WI38 (cell line): ENCODE measurements around the gene SOD2.

ENCODE experiments used
- H3K4me3 ChIP-seq: 2 replicates; pipeline ENCODE4 v1.5.1; 2011; ENCODE audit warnings: low read depth, mild to moderate bottlenecking, control low read depth, low read length
- TF ChIP-seq, protein P1 (sequence below): IDR thresholded peaks from 2 replicates; pipeline ENCODE4 v1.5.1; 2012; ENCODE audit warnings: low read depth, mild to moderate bottlenecking, control low read depth, low read length

The SOD2 gene

DNA sequence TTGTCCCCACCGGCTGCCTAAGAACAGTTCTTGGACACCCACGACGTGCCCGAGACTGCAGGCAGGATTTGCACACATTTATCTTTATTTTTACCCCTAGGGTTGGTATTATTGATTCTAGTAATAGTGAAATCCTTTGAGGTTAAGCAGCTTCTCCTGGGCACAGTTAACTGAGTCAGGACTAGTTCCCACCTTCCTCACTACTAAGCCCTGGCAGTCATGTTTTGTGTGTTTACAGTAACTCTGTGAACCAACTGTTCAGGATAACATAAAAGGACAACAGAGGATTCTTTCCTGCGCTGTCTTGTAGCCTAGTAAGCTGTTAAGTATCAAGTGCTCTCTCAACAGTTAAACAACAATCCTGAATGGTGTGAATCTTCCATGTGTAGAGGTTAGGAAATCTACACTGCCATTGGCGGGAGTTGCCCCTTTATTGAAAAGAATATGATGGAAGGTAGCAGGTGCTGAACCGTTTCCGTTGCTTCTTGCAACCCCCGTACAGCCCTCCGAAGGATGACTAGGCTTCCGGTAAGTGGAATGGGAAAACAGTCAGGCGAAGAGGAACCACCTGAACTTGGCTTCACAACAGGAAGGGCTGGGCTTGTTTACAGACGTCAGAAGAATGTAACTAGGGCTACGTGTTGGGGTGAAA lies 979 bp upstream of the SOD2 start:
- H3K4me3 ChIP-seq: peak overlapping the region; percentile 66
- TF ChIP-seq, protein P1, sequence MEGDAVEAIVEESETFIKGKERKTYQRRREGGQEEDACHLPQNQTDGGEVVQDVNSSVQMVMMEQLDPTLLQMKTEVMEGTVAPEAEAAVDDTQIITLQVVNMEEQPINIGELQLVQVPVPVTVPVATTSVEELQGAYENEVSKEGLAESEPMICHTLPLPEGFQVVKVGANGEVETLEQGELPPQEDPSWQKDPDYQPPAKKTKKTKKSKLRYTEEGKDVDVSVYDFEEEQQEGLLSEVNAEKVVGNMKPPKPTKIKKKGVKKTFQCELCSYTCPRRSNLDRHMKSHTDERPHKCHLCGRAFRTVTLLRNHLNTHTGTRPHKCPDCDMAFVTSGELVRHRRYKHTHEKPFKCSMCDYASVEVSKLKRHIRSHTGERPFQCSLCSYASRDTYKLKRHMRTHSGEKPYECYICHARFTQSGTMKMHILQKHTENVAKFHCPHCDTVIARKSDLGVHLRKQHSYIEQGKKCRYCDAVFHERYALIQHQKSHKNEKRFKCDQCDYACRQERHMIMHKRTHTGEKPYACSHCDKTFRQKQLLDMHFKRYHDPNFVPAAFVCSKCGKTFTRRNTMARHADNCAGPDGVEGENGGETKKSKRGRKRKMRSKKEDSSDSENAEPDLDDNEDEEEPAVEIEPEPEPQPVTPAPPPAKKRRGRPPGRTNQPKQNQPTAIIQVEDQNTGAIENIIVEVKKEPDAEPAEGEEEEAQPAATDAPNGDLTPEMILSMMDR: no peak

DNA sequence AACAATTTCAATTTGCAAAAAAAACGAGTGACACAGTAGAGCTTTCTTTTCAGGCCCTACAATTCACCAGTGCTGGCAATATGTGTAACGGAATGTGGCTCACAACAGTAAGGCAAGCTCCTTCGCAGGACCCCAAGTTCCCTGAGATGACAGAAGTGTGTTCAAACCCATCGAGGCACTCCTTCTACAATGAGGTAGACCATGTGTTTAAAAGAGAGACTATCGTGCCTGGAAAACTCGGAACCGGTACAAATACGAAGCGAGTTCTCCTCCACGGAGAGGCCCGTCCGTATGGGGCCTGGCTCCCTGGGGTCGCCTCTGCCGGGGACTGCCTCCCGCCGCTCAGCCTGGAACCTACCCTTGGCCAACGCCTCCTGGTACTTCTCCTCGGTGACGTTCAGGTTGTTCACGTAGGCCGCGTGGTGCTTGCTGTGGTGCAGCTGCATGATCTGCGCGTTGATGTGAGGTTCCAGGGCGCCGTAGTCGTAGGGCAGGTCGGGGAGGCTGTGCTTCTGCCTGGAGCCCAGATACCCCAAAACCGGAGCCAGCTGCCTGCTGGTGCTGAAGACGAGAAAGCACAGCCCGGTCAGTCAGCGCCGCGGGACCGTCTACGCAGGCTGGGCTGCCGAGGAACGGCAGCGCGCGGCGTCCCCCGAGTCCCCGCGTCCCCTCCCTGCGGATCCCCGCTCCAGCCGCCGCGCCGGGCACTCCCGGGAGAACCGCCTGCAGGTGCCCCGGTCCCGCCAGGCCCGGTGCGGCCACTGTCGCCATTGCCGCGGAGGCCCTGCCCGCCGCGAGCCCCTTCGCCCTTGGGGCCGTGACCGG lies 526 bp downstream of the SOD2 start:
- TF ChIP-seq, protein P1: no peak
- H3K4me3 ChIP-seq: peak overlapping the region; percentile 66

DNA sequence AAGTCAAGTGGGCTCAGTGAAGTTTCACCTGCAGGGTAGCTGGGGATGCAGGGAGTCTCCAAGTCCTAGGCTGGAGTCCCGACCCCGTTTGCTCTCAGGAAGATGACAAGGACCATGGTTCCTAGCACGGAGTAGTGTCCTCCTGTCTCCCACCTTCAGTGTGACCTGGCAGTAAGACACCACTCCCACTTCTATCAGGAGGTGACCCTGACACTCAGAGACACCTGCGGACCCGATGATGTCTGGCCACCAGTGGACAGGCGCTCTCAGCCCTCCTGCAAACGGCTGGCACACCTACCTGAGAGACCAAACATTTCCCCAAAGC lies 1.1 kb downstream of the SOD2 start:
- H3K4me3 ChIP-seq: peak overlapping the region; percentile 66

DNA sequence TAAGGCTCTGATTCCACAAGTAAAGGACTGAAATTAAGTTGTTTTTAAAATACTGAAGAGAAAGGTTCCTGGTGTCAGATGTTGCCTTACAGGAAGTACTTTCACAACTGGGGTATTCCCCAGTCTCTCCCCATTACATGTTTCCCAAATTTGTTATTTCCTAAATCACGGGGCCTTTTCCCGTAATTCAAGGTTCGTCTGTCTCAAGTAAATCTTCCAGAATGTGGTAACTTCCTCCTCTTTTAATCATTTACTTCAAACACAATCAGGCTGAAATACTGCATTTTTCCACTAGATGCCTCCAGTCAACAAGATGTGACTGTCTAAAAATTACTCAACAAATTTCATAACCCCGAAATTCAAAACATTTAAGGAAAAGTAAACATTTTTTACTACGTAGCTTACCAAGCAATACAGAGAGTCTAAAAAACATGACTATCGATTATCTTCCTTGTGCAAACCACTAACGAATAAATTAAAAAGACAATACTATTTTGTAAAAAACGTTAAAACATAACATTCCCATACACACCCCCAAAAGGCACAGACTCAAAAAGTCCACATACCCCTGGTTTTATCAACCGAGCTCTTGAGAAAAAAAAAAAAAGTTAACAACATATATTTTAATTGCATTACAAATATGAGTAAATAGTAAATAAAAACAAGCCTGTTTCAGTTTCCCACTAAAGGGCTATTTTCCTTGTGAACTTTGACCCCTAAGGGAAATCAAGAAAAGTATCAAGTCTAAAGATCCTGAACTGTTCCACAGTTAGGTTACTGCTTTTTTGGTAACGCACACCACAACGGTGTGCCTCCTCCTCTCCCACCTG lies 1.7 kb downstream of the SOD2 start:
- H3K4me3 ChIP-seq: peak overlapping the region; percentile 66
- TF ChIP-seq, protein P1: peak; percentile 52; the same call in 1 of the 2 replicates

More for the DNA sequence above, 1.1 kb downstream of the SOD2 start:
- TF ChIP-seq, protein P1: no peak

DNA sequence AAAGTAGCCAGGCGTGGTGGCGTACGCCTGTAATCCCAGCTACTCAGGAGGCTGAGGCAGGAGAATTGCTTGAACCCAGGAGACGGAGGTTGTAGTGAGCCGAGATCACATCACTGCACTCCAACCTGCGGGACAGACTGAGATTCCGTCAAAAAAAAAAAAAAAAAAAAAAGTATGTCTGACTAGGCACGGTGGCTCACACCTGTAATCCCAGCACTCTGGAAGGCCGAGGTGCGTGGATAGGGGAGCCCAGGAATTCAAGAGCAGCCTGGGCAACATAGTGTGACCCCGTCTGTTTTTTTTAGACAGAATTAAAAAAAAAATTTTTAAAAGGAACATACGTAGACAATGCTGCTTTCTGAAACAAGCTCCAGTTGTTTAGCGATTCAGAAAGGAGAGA lies 2.9 kb downstream of the SOD2 start:
- H3K4me3 ChIP-seq: 0 out of 2 replicates have a peak overlapping the region, but pooled peaks have one; percentile 4

DNA sequence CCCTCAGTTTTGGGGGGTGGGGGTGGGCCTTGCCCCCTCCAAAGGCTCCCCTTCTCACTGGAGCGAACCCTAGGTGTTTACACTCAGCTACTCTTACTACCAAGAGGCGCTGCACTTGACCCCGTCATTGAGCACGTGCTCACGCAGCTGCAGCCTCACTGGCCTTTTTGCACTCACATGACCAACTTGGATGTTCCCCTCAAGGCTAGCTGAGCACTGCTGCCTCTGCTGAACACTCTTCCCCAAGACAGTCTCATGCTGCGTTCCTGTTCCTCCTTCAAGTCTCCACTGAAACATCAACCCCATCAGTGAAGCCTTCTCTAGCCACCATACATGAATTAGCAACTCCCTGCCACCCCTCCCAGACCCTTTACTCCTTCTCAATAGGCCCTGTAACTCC lies 4.0 kb downstream of the SOD2 start:
- TF ChIP-seq, protein P1: no peak
- H3K4me3 ChIP-seq: no peak overlapping the region

DNA sequence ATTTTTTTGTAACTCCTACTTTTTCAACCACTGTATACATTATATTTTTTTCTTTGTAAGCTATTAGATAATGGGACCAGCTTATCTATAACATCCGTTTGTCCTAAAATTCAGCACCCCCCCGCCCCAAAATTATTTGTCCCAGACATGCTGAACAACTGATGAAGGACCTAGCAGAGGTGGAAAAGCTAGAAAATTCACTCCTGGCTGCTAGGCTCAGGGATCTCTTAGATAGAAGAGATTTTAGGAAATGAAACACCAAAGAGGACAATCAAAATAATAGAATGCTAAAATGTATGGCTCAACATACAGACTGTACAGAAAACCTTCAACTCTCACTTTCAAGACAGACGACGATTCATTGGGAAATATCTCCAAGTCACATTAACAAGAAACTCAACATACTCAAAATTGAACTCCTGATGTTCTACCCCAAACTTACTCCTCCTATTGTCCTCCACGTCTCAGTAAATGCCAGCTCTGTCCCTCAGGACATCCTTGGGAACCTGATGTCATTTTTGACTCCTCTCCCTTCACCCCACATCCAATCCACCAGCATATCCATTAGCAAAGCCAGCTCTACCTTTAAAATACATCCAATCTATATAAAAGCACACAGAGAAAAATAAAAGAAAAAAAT lies 4.7 kb downstream of the SOD2 start:
- TF ChIP-seq, protein P1: no peak

More for the DNA sequence above, 4.7 kb downstream of the SOD2 start:
- no peak overlapping the region for H3K4me3 ChIP-seq
